ENCODE data around the gene GSK3A. TPM values are rescaled to one million over a fixed set of nuclear protein-coding genes. Genes with fewer than 3 reads are reported as not detected.

GSK3A gene
- total and polyA plus RNA-seq, 2 donors (not counting 1 experiment from before 2014, with no cell fraction given) = 38.5 to 42.0 TPM

- H3K4me3 Mint-ChIP-seq = no peak overlapping the region
These were observed 6.1 kb upstream of the GSK3A start for GRCh38 chr19:42248270-42249148.

More at GRCh38 chr19:42248270-42249148, 6.1 kb upstream of the GSK3A start:
- ChIA-PET CTCF (interaction anchor here (8.9 kb wide), 1 partner anchor 31 kb away, joined by 89 read pairs; no protein-coding TSS in a partner anchor), POLR2A (interaction anchor here (0.8 kb wide), 1 partner anchor 16 kb away, joined by 6 read pairs; no protein-coding TSS in a partner anchor)
- no peak overlapping the region for H3K4me2 ChIP-seq (replicated peaks; ENCODE audit: low read depth, low read length, poor library complexity, severe bottlenecking)
- H3K27ac ChIP-seq (ENCODE audit: low read length in 2 of 2) = no peak overlapping the region
- peaks cover 0 to 4% (median 0%) of the 10 kb centered on the region in 3 donors for H3K9me3 ChIP-seq (ENCODE audit: control extremely low read depth in 1 of 3, control insufficient read depth in 2 of 3, insufficient read depth in 1 of 3, low read length in 2 of 3)
- H3K4me3 ChIP-seq (ENCODE audit: control extremely low read depth in 1 of 5, extremely low read depth in 1 of 5, insufficient read depth in 1 of 5, low read depth in 2 of 5, low read length in 4 of 5) = no peak overlapping the region
- H3K4me1 ChIP-seq (ENCODE audit: control insufficient read depth in 2 of 2, insufficient read depth in 2 of 2, low read length in 2 of 2) = peaks cover 27 to 44% of the 10 kb centered on the region in 2 donors
- no peak for DNase-seq
- H2AFZ ChIP-seq (ENCODE audit: insufficient read depth, low read depth, low read length, poor library complexity, severe bottlenecking) = no peak overlapping the region
- peaks cover 19% of the 10 kb centered on the region for H3K79me2 ChIP-seq (ENCODE audit: control insufficient read depth, insufficient read depth, low read length)
- no peak overlapping the region for H3K27ac Mint-ChIP-seq
- peaks cover 22% of the 10 kb centered on the region for H4K20me1 ChIP-seq (ENCODE audit: control insufficient read depth, insufficient read depth, low read length, poor library complexity, severe bottlenecking)
- H3K27me3 ChIP-seq (replicated peaks in 1 of 4; ENCODE audit: control extremely low read depth in 1 of 4, control insufficient read depth in 3 of 4, insufficient read depth in 4 of 4, low read length in 3 of 4) = no peaks in the 10 kb centered on the region
- intact Hi-C loops (cut with micrococcal nuclease) = no loop called here
- peaks cover 42% of the 10 kb centered on the region for H3K4me1 Mint-ChIP-seq
- TF ChIP-seq EZH2 (IDR thresholded peaks at IDR 0.05; ENCODE audit: borderline replicate concordance, insufficient read depth, low read depth, low read length, poor library complexity, severe bottlenecking) = no peak
- no peak for TF ChIP-seq CTCF (IDR thresholded peaks at IDR 0.05)
- WGBS (ENCODE audit: insufficient coverage) = 97% methylated on average over 39 of the region's 41 CpGs
- H3K36me3 ChIP-seq (replicated peaks in 1 of 2; ENCODE audit: control extremely low read depth in 1 of 2, control insufficient read depth in 1 of 2, extremely low read depth in 1 of 2, insufficient read depth in 2 of 2, low read length in 1 of 2) = peaks cover 2 to 15% of the 10 kb centered on the region in 2 experiments
- no peaks in the 10 kb centered on the region for H3K9me3 Mint-ChIP-seq (ENCODE audit: insufficient read depth)
- no peaks in the 10 kb centered on the region for H3K27me3 Mint-ChIP-seq
- no peak overlapping the region for H3K9ac ChIP-seq (ENCODE audit: low read length)
- ATAC-seq (ENCODE audit: low read depth) = no peak
